DMS153 treated with DMSO at 0.1 percent for 48 hours (cell line): ENCODE measurements around the gene MB21D2.

ENCODE experiments used
- DNase-seq: peaks from one replicate; lab custom pipeline; 2025; ENCODE audit not compliant: unreplicated experiment; lab: John Stamatoyannopoulos, UW

MB21D2 gene

GRCh38 chr3:192840143-192840836 lies 77.4 kb downstream of the MB21D2 start:
- no peak for DNase-seq

GRCh38 chr3:192835818-192836815 lies 81.5 kb downstream of the MB21D2 start:
- no peak for DNase-seq

DNA sequence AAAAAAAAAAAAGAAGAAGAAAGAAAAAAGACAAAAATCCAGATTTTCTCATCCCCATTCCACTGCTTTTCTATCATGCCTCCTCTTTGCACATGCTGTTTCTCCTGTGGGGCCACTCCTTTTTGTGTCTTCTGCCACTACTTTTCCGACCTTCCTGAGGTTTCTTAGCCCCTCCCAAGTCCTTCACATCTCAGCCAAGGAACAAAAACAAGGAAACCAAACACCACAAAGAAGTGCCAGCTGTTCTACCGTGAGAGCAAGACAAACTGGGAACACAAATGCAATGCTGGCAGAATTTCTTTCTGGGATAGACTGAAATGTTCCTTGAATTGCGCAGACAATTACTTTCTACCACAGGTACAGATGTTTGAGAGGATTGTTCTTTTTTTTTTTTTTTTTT lies 83.2 kb downstream of the MB21D2 start:
- DNase-seq = no peak

DNA sequence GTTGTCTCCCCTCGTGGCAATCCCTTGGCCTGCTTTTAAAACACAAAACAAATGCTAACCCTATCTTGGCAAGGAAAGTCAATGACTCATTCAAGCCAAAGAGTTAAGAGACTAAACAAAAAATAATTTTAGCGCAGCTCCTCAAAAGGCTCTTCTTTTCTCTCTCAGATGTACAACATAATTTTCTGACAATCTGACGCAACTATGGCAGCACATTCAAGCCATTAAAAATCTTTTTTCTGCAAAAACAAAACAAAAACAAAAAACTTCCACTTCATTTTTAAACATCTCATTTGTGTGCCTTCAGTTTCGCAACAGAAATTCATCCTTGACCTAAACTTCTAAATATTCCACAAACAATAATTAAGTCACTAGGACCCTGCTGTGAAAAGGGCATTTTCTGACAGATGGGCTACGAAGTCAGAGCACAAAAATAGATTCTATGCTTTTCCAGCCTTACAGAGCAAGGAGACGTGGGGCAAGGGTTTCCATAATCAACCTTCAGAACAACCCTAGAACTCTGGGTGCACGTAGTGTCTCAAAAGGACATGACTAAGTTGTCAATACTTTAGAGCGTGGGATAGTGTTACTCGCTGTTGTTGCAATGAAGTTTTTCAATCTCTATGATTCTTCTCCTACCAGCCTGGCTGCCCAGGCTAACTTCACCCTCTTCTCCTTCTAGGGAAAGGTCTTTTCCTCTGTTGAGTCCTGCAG lies 84.3 kb downstream of the MB21D2 start:
- no peak for DNase-seq

GRCh38 chr3:192831801-192832347 lies 85.8 kb downstream of the MB21D2 start:
- DNase-seq = no peak

GRCh38 chr3:192831111-192831644 lies 86.5 kb downstream of the MB21D2 start:
- DNase-seq = no peak

DNA sequence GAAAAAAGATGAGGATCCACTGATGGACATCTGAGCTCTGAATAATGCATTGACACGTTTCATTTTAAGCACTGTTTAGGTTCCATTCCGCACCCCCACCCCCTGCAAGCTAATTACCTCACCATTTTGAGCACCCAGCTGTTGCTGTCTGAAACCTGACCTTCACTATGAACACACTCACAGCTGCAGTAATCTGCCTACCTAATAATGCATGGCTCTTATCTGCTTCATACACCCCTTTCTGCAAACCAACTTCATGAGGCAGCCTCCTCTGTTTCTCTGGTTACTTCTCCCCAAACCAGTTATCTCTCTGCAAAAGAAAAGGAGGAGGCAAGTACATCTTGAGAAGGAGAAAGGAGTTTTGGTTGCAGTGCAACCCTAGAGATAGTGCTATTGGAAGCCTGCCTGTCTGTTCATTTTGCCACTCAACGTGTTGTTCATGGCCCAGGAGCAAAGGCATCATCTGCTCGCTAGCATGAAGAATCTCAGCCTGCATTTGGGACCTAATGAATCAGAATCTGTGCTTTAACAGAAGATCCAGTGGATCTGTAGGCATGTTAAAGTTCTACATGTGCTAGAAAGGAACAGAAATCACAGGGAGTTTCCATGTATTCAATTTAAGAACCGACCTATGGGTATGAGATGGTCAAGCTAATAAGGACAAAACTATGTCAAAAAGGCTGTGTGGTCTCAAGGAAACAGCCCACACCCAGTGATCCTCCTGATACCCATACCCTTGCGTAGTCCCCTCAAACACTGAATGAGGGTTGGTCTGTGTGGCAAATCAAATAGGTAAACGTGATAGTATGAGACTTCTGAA lies 87.2 kb downstream of the MB21D2 start:
- no peak for DNase-seq

- DNase-seq = no peak
These were observed 89.6 kb downstream of the MB21D2 start for GRCh38 chr3:192827863-192828594.

- DNase-seq = no peak
These were observed 90.4 kb downstream of the MB21D2 start for GRCh38 chr3:192827208-192827607.

GRCh38 chr3:192826214-192827006 lies 91.2 kb downstream of the MB21D2 start:
- DNase-seq = no peak

- DNase-seq = peak; percentile 34
These were observed 91.9 kb downstream of the MB21D2 start for GRCh38 chr3:192825657-192826200.

DNA sequence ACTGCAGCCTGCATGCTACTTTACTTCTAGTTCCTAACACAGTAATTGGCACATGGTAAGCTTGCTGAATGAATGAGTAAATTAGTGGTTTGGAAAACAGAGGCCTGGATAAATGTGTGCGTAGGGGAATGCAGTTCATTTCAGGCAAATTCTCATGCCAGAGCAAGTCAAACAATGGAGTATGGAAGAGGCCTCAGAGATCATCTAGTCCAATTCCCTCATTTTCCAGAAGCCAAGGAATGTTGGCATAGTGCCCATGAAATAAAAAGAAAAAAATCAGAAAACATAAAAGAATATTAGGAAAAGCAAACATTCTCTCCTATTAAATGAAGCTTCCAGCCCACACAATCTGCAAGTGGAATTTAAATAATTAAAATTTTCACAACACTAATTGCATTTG lies 92.4 kb downstream of the MB21D2 start:
- DNase-seq = no peak

DNA sequence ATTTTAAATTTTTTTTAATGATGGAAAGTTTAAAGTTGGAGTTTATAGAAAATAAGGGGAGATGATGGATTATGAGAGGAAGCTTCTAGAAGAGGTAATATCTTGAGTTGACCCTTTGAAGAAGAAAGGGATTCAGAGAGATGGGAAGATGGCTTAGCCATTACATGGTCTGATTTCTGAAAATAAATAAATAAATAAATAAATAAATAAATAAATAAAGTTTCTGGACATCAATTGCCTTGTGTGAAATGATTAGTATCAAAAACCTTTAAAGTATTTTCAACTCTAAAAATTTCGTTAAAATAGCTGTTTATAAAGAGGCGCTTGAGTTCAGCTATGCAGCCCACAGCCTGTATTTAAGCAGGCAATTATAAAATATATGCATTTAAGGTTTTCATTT lies 93.3 kb downstream of the MB21D2 start:
- DNase-seq = no peak

- DNase-seq = no peak
These were observed 96.5 kb downstream of the MB21D2 start for GRCh38 chr3:192821161-192821560.

DNA sequence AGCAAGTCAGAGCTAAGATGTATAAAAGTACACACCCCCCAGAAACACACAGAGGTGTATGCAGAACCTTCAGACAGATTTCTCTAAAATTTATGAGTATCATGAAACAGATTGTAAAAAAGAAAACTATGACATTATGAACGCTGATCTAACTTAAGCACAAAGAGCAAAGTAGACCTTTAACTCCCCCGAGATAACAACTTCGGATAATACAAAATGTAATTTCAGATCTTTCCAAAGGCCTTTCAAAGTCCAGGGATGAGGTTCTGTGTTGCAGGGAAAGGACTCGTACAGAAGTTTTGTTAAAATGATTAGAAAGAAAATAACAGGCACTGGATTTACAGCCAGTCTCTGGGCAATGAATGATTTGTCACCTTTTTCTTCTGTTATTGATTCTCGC lies 97.5 kb downstream of the MB21D2 start:
- no peak for DNase-seq

- DNase-seq = no peak
These were observed 98.6 kb downstream of the MB21D2 start for GRCh38 chr3:192819001-192819569.

- DNase-seq = no peak
These were observed 99.5 kb downstream of the MB21D2 start for GRCh38 chr3:192818126-192818525.

- no peak for DNase-seq
These were observed 100.2 kb downstream of the MB21D2 start for GRCh38 chr3:192817506-192817905.
